Mucosa of descending colon (tissue), 3 donors: ENCODE results near the gene KLHL41. TPM values are rescaled to one million over a fixed set of nuclear protein-coding genes. Genes with fewer than 3 reads are reported as not detected.
A peak's percentile ranks its signal among the peaks of the same experiment; 100 is the strongest.
"Not testable (repeated sequence)": the region's sequence is repeated elsewhere in the genome, so short reads cannot be mapped to it uniquely, and the experiment has no call there.

Source experiments
- ATAC-seq: fragments of 200-7000 bp; cut with Tn5 transposase; one replicate; pipeline ENCODE4 v1.9.1; 2020; ENCODE audit warnings: mild to moderate bottlenecking, moderate library complexity
- DNase-seq, 3 donors: peaks; one replicate each; pipeline ENCODE4 v3.0.0-alpha.2; 2020
- H3K36me3 ChIP-seq: fragments of 200-600 bp; one replicate; pipeline ENCODE4 v1.8.0; 2021; ENCODE audit warnings: low read depth, mild to moderate bottlenecking
- H3K4me1 ChIP-seq: fragments of 200-600 bp; one replicate; pipeline ENCODE4 v1.8.0; 2021; ENCODE audit warnings: low read depth, mild to moderate bottlenecking
- H3K4me3 ChIP-seq: fragments of 200-600 bp; one replicate; pipeline ENCODE4 v1.8.0; 2021; ENCODE audit warnings: mild to moderate bottlenecking
- H3K9me3 ChIP-seq: fragments of 200-600 bp; one replicate; pipeline ENCODE4 v1.8.0; 2021; ENCODE audit warnings: mild to moderate bottlenecking
- intact Hi-C, 2 donors: fragments of 100-400 bp; cut with DNase I in 1 of 2; cut with micrococcal nuclease in 1 of 2; formaldehyde crosslinking; loops; one replicate each; pipeline versions ENCODE4 v1.11.0 to v1.11.1; 2022; cut with DNase I, micrococcal nuclease
- total RNA-seq, 3 donors: library from RNA; stranded (reverse); fragmentation: NEBNext Ultra II Directional in 2 of 3; extraction: Animal tissue kit (Norgen Biotek cat#: 25700) in 2 of 3; gene quantifications; one replicate each; pipeline versions ENCODE4 v1.2.1 to v1.2.4, GENCODE V29; 2021 to 2023
- TF ChIP-seq, protein P1 (sequence below): fragments of 200-600 bp; IDR thresholded peaks from one replicate; pipeline ENCODE4 v1.8.0; 2022; ENCODE audit warnings: antibody characterized with exemption, mild to moderate bottlenecking
- donor health status: DM: no; HTN: no; CAD: no; lungs with moderate emphysema.
- donor health status: DM: no; HTN: no; CAD: no.
- donor health status: DM: no; HTN: yes; CAD: no.

Gene KLHL41
- total RNA-seq, 3 donors from 2014 or later, result 1.1 to 1.5 (median 1.1) TPM

DNA sequence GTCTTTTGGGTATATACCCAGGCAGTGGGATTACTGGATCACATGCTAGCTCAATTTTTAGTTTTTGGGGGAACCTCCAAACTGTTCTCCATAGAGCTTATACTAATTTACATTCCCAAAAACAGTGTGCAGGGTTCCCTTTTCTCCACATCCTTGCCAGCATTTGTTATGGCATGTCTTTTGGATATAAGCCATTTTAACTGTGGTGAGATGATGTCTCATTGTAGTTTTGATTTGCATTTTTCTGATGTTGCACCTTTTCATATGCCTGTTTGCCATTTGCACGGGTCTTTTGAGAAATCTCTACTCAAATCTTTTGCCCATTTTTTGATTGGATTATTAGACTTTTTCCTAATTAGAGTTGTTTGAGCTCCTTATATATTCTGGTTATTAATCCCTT lies 56.2 kb downstream of the KLHL41 start:
- Histone ChIP-seq H3K9me3 (no peaks in the 10 kb centered on the region), H3K36me3 (no peaks in the 10 kb centered on the region), H3K4me1 (peaks cover 4% of the 10 kb centered on the region), H3K4me3 (no peak overlapping the region)
- no peak for DNase-seq
- TF ChIP-seq, protein P1, sequence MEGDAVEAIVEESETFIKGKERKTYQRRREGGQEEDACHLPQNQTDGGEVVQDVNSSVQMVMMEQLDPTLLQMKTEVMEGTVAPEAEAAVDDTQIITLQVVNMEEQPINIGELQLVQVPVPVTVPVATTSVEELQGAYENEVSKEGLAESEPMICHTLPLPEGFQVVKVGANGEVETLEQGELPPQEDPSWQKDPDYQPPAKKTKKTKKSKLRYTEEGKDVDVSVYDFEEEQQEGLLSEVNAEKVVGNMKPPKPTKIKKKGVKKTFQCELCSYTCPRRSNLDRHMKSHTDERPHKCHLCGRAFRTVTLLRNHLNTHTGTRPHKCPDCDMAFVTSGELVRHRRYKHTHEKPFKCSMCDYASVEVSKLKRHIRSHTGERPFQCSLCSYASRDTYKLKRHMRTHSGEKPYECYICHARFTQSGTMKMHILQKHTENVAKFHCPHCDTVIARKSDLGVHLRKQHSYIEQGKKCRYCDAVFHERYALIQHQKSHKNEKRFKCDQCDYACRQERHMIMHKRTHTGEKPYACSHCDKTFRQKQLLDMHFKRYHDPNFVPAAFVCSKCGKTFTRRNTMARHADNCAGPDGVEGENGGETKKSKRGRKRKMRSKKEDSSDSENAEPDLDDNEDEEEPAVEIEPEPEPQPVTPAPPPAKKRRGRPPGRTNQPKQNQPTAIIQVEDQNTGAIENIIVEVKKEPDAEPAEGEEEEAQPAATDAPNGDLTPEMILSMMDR, result no peak
- ATAC-seq, result no peak
- intact Hi-C loops, result no loop called here

- no peak for ATAC-seq
- TF ChIP-seq, protein P1, result no peak
- Histone ChIP-seq H3K4me3 (no peak overlapping the region), H3K9me3 (no peaks in the 10 kb centered on the region), H3K36me3 (no peaks in the 10 kb centered on the region), H3K4me1 (peaks cover 24% of the 10 kb centered on the region)
- no peak for DNase-seq
- intact Hi-C loops, result no loop called here
These were observed 60.4 kb downstream of the KLHL41 start for GRCh38 chr2:169569948-169570347.

DNA sequence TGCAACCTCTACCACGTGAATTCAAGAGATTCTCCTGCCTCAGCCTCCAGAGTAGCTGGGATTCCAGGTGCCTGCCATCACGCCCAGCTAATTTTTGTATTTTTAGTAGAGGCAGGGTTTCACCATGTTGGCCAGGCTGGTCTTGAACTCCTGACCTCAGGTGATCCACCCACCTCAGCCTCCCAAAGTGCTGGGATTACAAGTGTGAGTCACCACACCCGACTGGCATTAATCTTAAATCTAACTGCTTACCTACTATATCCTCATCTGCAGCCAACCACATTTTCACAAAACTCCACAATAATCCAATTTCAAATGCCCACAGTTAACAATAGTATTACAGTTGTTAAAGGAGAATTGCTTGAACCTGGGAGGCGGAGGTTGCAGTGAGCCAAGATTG lies 61.2 kb downstream of the KLHL41 start:
- peaks cover 24% of the 10 kb centered on the region for H3K4me1 ChIP-seq
- ATAC-seq, H3K4me3 ChIP-seq, H3K9me3 ChIP-seq, intact Hi-C loops, DNase-seq, H3K36me3 ChIP-seq: not testable (repeated sequence)

DNA sequence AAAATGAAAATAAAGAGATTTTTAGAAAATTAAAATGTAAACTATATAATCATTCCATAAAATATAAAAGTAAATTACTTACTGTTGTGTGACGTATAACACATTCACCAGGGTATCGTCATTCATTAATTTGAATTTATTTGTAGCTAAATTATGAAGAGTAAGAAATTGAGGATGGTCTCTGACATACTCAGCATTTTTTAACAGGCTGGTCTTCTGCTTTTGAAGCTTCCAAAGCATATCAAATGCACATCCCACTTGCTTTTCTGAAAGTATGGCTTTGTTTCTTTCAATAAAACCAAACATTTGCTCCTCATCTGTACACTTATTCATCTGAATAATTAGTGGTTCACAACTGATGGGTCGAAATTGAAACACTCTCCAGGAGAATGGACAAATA lies 62.1 kb downstream of the KLHL41 start:
- no peak for ATAC-seq
- intact Hi-C loops, result no loop called here
- DNase-seq, result no peak
- H3K9me3 ChIP-seq, result no peaks in the 10 kb centered on the region
- no peak overlapping the region for H3K4me3 ChIP-seq
- no peaks in the 10 kb centered on the region for H3K36me3 ChIP-seq
- H3K4me1 ChIP-seq, result peaks cover 24% of the 10 kb centered on the region
- TF ChIP-seq, protein P1, result no peak

- Histone ChIP-seq H3K36me3 (no peaks in the 10 kb centered on the region), H3K9me3 (no peaks in the 10 kb centered on the region), H3K4me3 (no peak overlapping the region), H3K4me1 (peaks cover 24% of the 10 kb centered on the region)
- TF ChIP-seq, protein P1, result no peak
- DNase-seq, result no peak
- ATAC-seq, result no peak
- intact Hi-C loops, result no loop called here
These were observed 62.7 kb downstream of the KLHL41 start for GRCh38 chr2:169572189-169572588.

DNA sequence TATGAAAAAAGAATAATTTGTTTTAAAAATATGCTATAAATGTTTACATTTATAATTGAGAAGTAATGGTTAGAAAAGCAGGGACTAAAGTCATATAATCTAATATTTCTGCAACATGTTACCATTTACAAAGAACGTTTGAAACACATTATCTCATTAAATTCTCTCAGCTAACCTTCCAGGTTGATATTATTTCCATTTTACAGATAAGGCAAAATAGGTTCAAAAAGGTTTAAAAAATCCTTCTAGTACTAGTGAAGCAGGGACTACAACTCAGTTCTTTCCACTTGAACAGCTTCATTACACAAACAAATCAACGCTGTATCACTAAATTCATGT lies 63.3 kb downstream of the KLHL41 start:
- ATAC-seq, result no peak

More for the DNA sequence above, 63.3 kb downstream of the KLHL41 start:
- Histone ChIP-seq H3K4me3 (peak overlapping the region; percentile 57), H3K9me3 (no peaks in the 10 kb centered on the region), H3K4me1 (peaks cover 24% of the 10 kb centered on the region), H3K36me3 (no peaks in the 10 kb centered on the region)
- TF ChIP-seq, protein P1, result no peak
- intact Hi-C loops, result no loop called here
- DNase-seq, result no peak
